SW 1271 (cell line): ENCODE data around the gene UGT2B7.

Experiments
- DNase-seq, 2 experiments: peaks; one replicate each; lab custom pipeline; 2025; lab: John Stamatoyannopoulos, UW

Gene UGT2B7

GRCh38 chr4:69156913-69157312 is 60.6 kb downstream of the UGT2B7 start:
- DNase-seq = peak in 1 of 2 experiments; percentile 1
